Glutamatergic neuron (in vitro differentiated cells): ENCODE data around the gene KIAA0825. TPM values are rescaled to one million over a fixed set of nuclear protein-coding genes. Genes with fewer than 3 reads are reported as not detected.

Source experiments
- DNase-seq: peaks from one replicate; pipeline ENCODE4 v3.0.0; 2022
- H3K27ac Mint-ChIP-seq: one replicate; pipeline ENCODE4 v1.8.0; 2020; ENCODE audit warnings: mild to moderate bottlenecking, mixed read lengths, inconsistent platforms; ENCODE audit not compliant: unreplicated experiment
- H3K27me3 Mint-ChIP-seq: one replicate; pipeline ENCODE4 v1.8.0; 2020; ENCODE audit warnings: mild to moderate bottlenecking, moderate library complexity, mixed read lengths, inconsistent platforms; ENCODE audit not compliant: unreplicated experiment
- H3K36me3 Mint-ChIP-seq: one replicate; pipeline ENCODE4 v1.8.0; 2020; ENCODE audit warnings: mild to moderate bottlenecking, mixed read lengths, inconsistent platforms; ENCODE audit not compliant: unreplicated experiment
- H3K4me1 Mint-ChIP-seq: one replicate; pipeline ENCODE4 v1.8.0; 2020; ENCODE audit warnings: mild to moderate bottlenecking, low read depth, mixed read lengths, inconsistent platforms; ENCODE audit not compliant: unreplicated experiment
- H3K4me3 Mint-ChIP-seq: one replicate; pipeline ENCODE4 v1.8.0; 2020; ENCODE audit warnings: mild to moderate bottlenecking, mixed read lengths, inconsistent platforms; ENCODE audit not compliant: unreplicated experiment
- H3K9me3 Mint-ChIP-seq: one replicate; pipeline ENCODE4 v1.8.0; 2020; ENCODE audit warnings: mild to moderate bottlenecking, moderate library complexity, mixed read lengths, inconsistent platforms; ENCODE audit not compliant: unreplicated experiment
- CTCF ChIP-seq: fragments of 200-600 bp; sonication (generic); IDR thresholded peaks from one replicate; pipeline ENCODE4 v1.5.0; 2021; ENCODE audit not compliant: partially characterized antibody, unreplicated experiment
- total RNA-seq: library from RNA; stranded (reverse); fragmentation: NEBNext Ultra II Directional; extraction: Animal tissue kit (Norgen Biotek cat#: 25700); gene quantifications from one replicate; pipeline ENCODE4 v1.2.1, GENCODE V29; 2021; ENCODE audit not compliant: unreplicated experiment

Gene KIAA0825
- total RNA-seq, 1 donor from 2014 or later: 1.2 TPM

GRCh38 chr5:94113087-94113486, 505.3 kb downstream of the KIAA0825 start:
- Mint-ChIP-seq H3K4me1 (peaks cover 4% of the 10 kb centered on the region), H3K9me3 (peaks cover 5% of the 10 kb centered on the region), H3K27me3 (no peaks in the 10 kb centered on the region), H3K27ac (no peak overlapping the region), H3K4me3 (no peak overlapping the region), H3K36me3 (peaks cover 20% of the 10 kb centered on the region)
- TF ChIP-seq CTCF: no peak
- DNase-seq: no peak

GRCh38 chr5:94111209-94112004, 507.0 kb downstream of the KIAA0825 start:
- peak overlapping the region; percentile 70 for H3K27ac Mint-ChIP-seq
- peak; percentile 93 for DNase-seq
- peaks cover 5% of the 10 kb centered on the region for H3K9me3 Mint-ChIP-seq
- TF ChIP-seq CTCF: no peak
- H3K36me3 Mint-ChIP-seq: peaks cover 13% of the 10 kb centered on the region
- H3K27me3 Mint-ChIP-seq: no peaks in the 10 kb centered on the region
- H3K4me1 Mint-ChIP-seq: peaks cover 4% of the 10 kb centered on the region
- H3K4me3 Mint-ChIP-seq: peak overlapping the region; percentile 93

GRCh38 chr5:94103514-94104245, 514.7 kb downstream of the KIAA0825 start:
- H3K9me3 Mint-ChIP-seq: no peaks in the 10 kb centered on the region
- no peaks in the 10 kb centered on the region for H3K4me1 Mint-ChIP-seq
- no peak overlapping the region for H3K4me3 Mint-ChIP-seq
- H3K36me3 Mint-ChIP-seq: peaks cover 18% of the 10 kb centered on the region
- H3K27me3 Mint-ChIP-seq: peaks cover 6% of the 10 kb centered on the region
- DNase-seq: no peak
- H3K27ac Mint-ChIP-seq: no peak overlapping the region
- no peak for TF ChIP-seq CTCF

Other genes with a start within 250 kb of the KIAA0825 start
- 2.6 TPM for gene SLF1, start 65 bp upstream of the KIAA0825 start, total RNA-seq